ENCODE data around the gene MYLIP.

The MYLIP gene

DNA sequence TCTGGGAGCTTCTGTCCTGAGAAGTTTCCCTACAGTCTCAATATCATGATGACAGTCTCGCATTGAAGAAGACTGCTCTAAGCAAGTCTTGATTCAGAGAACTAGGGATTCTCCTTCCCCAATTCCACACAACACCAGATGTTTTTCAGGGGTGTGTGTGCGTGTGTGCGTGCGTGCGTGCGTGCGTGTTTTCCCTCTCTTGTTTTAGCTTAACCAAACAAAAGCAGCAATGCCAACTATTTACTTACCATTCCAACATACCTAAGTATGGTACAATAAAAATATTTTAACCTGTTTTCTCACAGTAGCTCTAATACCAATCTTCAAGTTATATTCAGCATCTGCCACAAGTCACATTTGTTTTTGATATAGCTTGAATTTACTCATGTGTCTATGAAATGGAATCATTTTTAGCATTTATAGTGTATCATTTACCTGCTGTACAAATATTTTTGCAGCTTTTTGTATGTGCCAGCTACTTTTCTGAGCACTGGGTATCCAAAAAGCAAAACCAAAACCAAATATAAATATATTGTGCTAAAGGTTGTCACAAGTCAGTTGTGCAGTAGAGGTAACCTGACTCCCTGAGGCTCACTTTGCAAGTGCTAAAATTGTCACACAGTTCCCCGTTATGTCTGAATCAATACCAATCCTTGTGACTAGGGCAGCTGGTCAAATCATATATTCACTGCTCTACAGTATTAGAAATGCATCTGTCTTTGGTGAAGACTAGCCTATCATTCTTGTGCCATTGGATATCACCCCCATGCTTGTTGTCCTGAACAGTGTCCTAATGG is 21.7 kb upstream of the MYLIP start:
- no peaks in the 10 kb centered on the region for H3K4me1 ChIP-seq (ENCODE audit: control insufficient read depth in 2 of 2, insufficient read depth in 2 of 2, low read length in 2 of 2)
- H3K4me3 ChIP-seq (ENCODE audit: low read length in 2 of 2) = no peak overlapping the region
- H3K36me3 ChIP-seq (ENCODE audit: control insufficient read depth in 2 of 2, insufficient read depth in 2 of 2, low read length in 2 of 2) = no peaks in the 10 kb centered on the region
- no peak overlapping the region for H3K9ac ChIP-seq (ENCODE audit: low read depth in 1 of 2, low read length in 2 of 2)
- H3K27me3 ChIP-seq (ENCODE audit: control insufficient read depth in 2 of 2, insufficient read depth in 2 of 2, low read length in 2 of 2) = no peaks in the 10 kb centered on the region
- no peak overlapping the region for H3K27ac ChIP-seq (ENCODE audit: low read depth in 2 of 2, low read length in 2 of 2)
- no peaks in the 10 kb centered on the region for H3K9me3 ChIP-seq (ENCODE audit: control insufficient read depth in 2 of 2, low read length in 2 of 2)

DNA sequence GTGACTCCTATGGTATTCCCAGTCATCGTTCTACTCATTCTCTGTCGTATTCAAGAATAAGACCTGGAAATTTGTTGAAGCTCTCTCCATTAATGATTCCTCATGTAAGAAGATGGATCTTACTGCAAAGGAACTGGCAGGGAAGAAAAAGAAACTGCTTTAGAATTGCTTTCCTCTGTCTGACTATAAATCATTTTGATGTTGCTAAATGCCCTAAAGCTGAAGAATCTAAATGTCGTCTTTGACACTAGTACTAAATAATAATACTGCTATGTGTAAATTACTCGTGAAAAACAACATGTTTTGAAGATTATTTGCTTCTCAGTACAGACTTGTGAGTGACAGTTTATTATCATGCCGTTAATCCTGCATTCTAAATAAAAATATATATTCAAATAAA is 20.5 kb upstream of the MYLIP start:
- H3K27me3 ChIP-seq (ENCODE audit: control insufficient read depth in 2 of 2, insufficient read depth in 2 of 2, low read length in 2 of 2) = no peaks in the 10 kb centered on the region
- H3K4me3 ChIP-seq (ENCODE audit: low read length in 2 of 2) = no peak overlapping the region
- H3K4me1 ChIP-seq (ENCODE audit: control insufficient read depth in 2 of 2, insufficient read depth in 2 of 2, low read length in 2 of 2) = no peaks in the 10 kb centered on the region
- H3K36me3 ChIP-seq (ENCODE audit: control insufficient read depth in 2 of 2, insufficient read depth in 2 of 2, low read length in 2 of 2) = no peaks in the 10 kb centered on the region
- no peaks in the 10 kb centered on the region for H3K9me3 ChIP-seq (ENCODE audit: control insufficient read depth in 2 of 2, low read length in 2 of 2)
- H3K9ac ChIP-seq (ENCODE audit: low read depth in 1 of 2, low read length in 2 of 2) = no peak overlapping the region
- H3K27ac ChIP-seq (ENCODE audit: low read depth in 2 of 2, low read length in 2 of 2) = no peak overlapping the region

DNA sequence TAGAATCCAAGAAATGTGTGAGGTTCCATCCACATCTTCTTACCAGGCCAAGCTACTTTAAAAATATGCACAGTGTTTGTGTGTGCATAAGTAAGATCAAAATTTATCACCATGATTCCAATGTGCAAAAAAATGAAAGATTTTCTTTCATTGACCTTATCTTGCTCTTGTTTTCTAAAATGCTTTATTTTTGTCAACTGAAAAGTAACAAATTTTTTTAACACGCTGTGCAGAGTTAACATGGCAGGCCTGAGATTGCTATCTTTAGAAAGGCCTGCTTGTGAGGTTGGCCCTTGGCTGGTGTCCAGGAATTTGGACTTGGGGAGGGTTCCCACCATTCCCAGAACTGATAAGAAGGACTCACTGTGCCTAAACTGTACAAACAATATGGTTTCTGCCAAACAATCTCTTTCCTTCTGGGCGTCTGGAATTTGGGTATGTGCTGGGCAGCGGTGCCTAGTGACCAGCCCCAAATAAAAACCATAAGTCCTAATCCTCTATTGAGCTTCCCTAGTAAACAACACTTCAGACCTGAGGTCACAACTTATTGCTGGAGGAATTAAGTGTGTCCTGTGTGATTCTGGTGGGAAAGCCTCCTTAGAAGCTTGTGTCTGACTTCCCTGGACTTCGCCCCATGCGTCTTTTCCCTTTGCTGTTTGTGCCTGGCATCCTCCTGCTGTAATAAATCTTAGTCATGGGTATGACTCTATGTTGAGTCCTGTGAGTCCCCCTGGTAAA is 19.8 kb upstream of the MYLIP start:
- H3K9ac ChIP-seq (ENCODE audit: low read depth in 1 of 2, low read length in 2 of 2) = no peak overlapping the region
- H3K9me3 ChIP-seq (ENCODE audit: control insufficient read depth in 2 of 2, low read length in 2 of 2) = no peaks in the 10 kb centered on the region
- no peak overlapping the region for H3K4me3 ChIP-seq (ENCODE audit: low read length in 2 of 2)
- no peaks in the 10 kb centered on the region for H3K4me1 ChIP-seq (ENCODE audit: control insufficient read depth in 2 of 2, insufficient read depth in 2 of 2, low read length in 2 of 2)
- H3K27me3 ChIP-seq (ENCODE audit: control insufficient read depth in 2 of 2, insufficient read depth in 2 of 2, low read length in 2 of 2) = no peaks in the 10 kb centered on the region
- no peak overlapping the region for H3K27ac ChIP-seq (ENCODE audit: low read depth in 2 of 2, low read length in 2 of 2)
- H3K36me3 ChIP-seq (ENCODE audit: control insufficient read depth in 2 of 2, insufficient read depth in 2 of 2, low read length in 2 of 2) = no peaks in the 10 kb centered on the region

DNA sequence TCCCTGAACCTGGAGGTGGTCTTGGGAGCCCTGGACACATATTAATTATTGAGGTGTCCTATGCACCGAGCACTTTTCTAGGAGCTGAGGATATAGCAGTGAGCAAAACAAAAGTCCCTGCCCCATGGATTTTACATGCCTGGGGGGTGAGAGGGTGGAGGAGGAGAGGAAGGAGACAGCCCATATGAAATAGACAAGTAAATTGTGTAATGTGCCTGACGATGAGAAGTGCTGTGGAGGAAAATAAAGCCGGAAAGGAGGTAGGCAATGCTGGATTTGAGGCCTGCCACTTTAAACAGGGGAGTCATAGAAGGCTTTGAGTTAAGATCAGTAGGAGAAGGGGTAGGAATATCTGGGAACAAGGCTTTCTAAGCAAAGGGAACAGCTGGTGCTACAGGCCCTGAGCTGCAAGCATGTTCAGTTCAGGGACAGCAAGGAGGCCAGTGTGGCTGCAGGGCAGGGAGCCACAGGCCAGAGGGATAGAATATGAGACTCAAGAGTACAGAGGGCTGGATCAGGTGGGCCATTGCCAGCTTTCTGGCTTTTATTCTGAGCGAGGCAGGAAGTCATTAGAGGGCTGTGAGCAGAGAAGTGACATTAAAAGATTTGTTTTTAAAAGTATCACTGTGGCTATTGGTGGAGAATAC is 19.1 kb upstream of the MYLIP start:
- Histone ChIP-seq H3K9me3 (ENCODE audit: control insufficient read depth in 2 of 2, low read length in 2 of 2) (no peaks in the 10 kb centered on the region), H3K27ac (ENCODE audit: low read depth in 2 of 2, low read length in 2 of 2) (no peak overlapping the region), H3K4me3 (ENCODE audit: low read length in 2 of 2) (no peak overlapping the region), H3K9ac (ENCODE audit: low read depth in 1 of 2, low read length in 2 of 2) (no peak overlapping the region), H3K4me1 (ENCODE audit: control insufficient read depth in 2 of 2, insufficient read depth in 2 of 2, low read length in 2 of 2) (no peaks in the 10 kb centered on the region), H3K27me3 (ENCODE audit: control insufficient read depth in 2 of 2, insufficient read depth in 2 of 2, low read length in 2 of 2) (no peaks in the 10 kb centered on the region), H3K36me3 (ENCODE audit: control insufficient read depth in 2 of 2, insufficient read depth in 2 of 2, low read length in 2 of 2) (no peaks in the 10 kb centered on the region)

DNA sequence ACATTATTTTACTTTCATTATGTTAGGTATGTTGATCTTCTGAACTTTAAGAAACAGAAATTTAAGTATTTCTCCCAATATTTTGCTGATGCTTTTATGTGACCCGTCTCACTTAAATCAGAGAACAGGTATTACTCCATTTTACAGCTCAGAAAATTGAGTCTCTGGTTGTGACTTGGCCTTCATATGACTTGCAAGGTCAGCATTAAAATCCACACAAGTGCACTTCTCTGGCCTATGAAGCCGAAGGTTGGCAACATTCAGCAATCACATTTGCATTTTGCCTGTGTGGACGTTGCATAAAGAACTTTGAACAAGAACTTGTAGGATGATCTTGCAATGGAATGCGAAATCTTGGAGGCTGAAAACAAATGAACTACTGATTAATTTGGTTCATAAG is 10.1 kb upstream of the MYLIP start:
- no peaks in the 10 kb centered on the region for H3K9me3 ChIP-seq (ENCODE audit: control insufficient read depth in 2 of 2, low read length in 2 of 2)
- no peak overlapping the region for H3K27ac ChIP-seq (ENCODE audit: low read depth in 2 of 2, low read length in 2 of 2)
- no peaks in the 10 kb centered on the region for H3K36me3 ChIP-seq (ENCODE audit: control insufficient read depth in 2 of 2, insufficient read depth in 2 of 2, low read length in 2 of 2)
- no peak overlapping the region for H3K4me3 ChIP-seq (ENCODE audit: low read length in 2 of 2)
- no peaks in the 10 kb centered on the region for H3K27me3 ChIP-seq (ENCODE audit: control insufficient read depth in 2 of 2, insufficient read depth in 2 of 2, low read length in 2 of 2)
- H3K4me1 ChIP-seq (ENCODE audit: control insufficient read depth in 2 of 2, insufficient read depth in 2 of 2, low read length in 2 of 2) = no peaks in the 10 kb centered on the region
- no peak overlapping the region for H3K9ac ChIP-seq (ENCODE audit: low read depth in 1 of 2, low read length in 2 of 2)

DNA sequence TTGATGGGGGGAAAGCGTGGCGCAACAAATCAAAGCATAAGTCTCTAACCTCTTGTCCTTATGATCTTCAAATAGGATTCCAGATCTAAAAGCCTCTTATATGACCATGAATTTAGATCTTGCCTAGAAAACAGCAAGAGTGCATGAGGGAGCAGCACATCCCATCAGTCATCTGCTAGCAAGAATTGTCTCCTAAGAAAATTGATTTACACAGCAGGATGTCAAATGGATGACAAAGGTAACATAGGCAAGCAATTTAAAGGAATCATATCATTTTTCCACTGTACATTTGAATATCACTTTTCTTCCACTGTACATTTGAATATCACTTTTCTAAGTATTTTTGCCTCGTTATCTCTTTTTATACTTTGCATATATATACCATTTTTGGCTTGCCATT is 7.5 kb upstream of the MYLIP start:
- H3K4me3 ChIP-seq (ENCODE audit: low read length in 2 of 2) = no peak overlapping the region
- H3K9me3 ChIP-seq (ENCODE audit: control insufficient read depth in 2 of 2, low read length in 2 of 2) = no peaks in the 10 kb centered on the region
- H3K9ac ChIP-seq (ENCODE audit: low read depth in 1 of 2, low read length in 2 of 2) = no peak overlapping the region
- H3K36me3 ChIP-seq (ENCODE audit: control insufficient read depth in 2 of 2, insufficient read depth in 2 of 2, low read length in 2 of 2) = no peaks in the 10 kb centered on the region
- no peaks in the 10 kb centered on the region for H3K4me1 ChIP-seq (ENCODE audit: control insufficient read depth in 2 of 2, insufficient read depth in 2 of 2, low read length in 2 of 2)
- no peak overlapping the region for H3K27ac ChIP-seq (ENCODE audit: low read depth in 2 of 2, low read length in 2 of 2)
- no peaks in the 10 kb centered on the region for H3K27me3 ChIP-seq (ENCODE audit: control insufficient read depth in 2 of 2, insufficient read depth in 2 of 2, low read length in 2 of 2)

DNA sequence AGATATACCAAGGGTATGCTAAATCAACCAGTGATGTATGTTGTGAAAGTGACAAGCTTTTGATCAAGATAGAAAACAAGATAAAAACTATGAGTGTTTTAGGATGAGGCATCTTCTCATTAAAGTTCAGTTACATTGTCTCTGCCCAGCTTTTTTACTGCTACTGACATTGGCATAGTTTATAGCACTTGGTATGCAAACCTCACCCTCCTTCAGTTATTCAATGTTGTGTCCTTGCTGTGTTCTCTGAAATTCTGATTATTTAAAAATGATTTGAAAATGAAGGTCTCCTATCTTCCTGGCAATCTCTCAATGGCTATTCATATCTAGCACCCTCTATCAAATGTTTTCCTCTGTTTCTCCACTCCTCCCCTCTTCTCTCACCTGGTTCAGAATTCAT is 6.7 kb upstream of the MYLIP start:
- H3K4me3 ChIP-seq (ENCODE audit: low read length in 2 of 2) = no peak overlapping the region
- H3K9me3 ChIP-seq (ENCODE audit: control insufficient read depth in 2 of 2, low read length in 2 of 2) = no peaks in the 10 kb centered on the region
- H3K27me3 ChIP-seq (ENCODE audit: control insufficient read depth in 2 of 2, insufficient read depth in 2 of 2, low read length in 2 of 2) = no peaks in the 10 kb centered on the region
- no peaks in the 10 kb centered on the region for H3K4me1 ChIP-seq (ENCODE audit: control insufficient read depth in 2 of 2, insufficient read depth in 2 of 2, low read length in 2 of 2)
- no peaks in the 10 kb centered on the region for H3K36me3 ChIP-seq (ENCODE audit: control insufficient read depth in 2 of 2, insufficient read depth in 2 of 2, low read length in 2 of 2)
- no peak overlapping the region for H3K27ac ChIP-seq (ENCODE audit: low read depth in 2 of 2, low read length in 2 of 2)
- no peak overlapping the region for H3K9ac ChIP-seq (ENCODE audit: low read depth in 1 of 2, low read length in 2 of 2)

DNA sequence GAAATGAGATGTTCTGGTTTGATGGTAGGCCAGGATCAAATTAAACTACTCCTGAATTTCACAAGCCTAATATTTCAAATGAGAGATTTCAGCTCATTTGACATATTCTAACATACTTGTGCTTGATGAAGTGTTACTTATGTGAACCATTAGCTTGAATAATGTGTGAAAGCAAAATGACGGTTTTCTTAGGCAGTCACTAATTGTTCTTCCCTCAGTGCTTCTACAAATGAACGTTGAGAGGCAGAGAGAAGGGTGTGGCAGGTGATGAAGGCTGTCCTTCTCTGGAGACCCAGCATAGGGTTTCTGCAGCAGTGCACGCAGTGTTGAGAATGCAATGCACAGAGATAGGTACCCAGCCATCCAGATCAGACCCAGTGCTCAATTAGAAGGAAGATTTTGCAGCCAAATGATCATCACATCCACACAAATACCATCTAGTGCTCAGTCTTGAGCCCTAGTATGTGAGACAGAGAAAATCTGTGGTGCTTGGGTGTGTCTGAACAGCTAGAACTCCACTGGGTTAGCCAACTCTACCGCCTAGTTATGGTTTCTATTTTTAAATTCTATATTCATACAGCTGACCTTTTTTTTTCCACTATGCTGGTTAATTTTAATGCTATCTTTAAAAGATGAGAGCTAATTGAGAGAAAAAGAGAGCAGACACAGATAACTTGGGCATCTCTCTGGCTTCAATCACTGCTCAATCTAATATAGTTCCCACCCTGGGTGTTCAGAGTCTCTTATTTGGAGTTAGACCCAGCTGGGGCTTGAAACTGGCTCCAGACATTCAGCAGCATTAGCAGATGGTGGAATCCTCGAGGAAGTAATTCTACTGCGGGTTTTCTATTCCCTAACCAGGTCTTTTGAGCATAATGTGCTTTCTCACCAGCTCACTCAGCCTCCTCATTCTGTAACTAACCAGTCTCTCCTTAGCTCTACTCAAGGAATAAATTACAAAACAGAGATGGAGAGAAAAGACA is 4.4 kb upstream of the MYLIP start:
- Histone ChIP-seq H3K9ac (ENCODE audit: low read depth in 1 of 2, low read length in 2 of 2) (no peak overlapping the region), H3K9me3 (ENCODE audit: control insufficient read depth in 2 of 2, low read length in 2 of 2) (no peaks in the 10 kb centered on the region), H3K36me3 (ENCODE audit: control insufficient read depth in 2 of 2, insufficient read depth in 2 of 2, low read length in 2 of 2) (no peaks in the 10 kb centered on the region), H3K27ac (ENCODE audit: low read depth in 2 of 2, low read length in 2 of 2) (no peak overlapping the region), H3K4me1 (ENCODE audit: control insufficient read depth in 2 of 2, insufficient read depth in 2 of 2, low read length in 2 of 2) (no peaks in the 10 kb centered on the region), H3K27me3 (ENCODE audit: control insufficient read depth in 2 of 2, insufficient read depth in 2 of 2, low read length in 2 of 2) (no peaks in the 10 kb centered on the region), H3K4me3 (ENCODE audit: low read length in 2 of 2) (no peak overlapping the region)

DNA sequence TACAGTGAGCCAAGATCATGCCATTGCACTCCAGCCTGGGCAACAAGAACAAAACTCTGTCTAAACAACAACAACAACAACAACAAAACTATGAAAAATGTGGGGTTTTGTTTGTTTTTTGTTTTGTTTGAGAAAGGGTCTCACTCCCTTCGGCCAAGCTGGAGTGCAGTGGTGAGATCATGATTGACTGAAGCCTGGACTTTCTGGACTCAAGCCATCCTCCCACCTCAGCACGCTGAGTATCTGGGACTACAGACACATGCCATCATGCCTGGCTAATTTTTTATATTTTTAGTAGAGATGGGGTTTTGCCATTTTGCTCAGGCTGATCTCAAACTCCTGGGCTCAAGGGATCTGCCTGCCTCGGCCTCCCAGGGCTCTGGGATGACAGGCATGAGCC is 2.8 kb upstream of the MYLIP start:
- Histone ChIP-seq H3K4me3 (ENCODE audit: low read length in 2 of 2) (no peak overlapping the region), H3K36me3 (ENCODE audit: control insufficient read depth in 2 of 2, insufficient read depth in 2 of 2, low read length in 2 of 2) (no peaks in the 10 kb centered on the region), H3K27me3 (ENCODE audit: control insufficient read depth in 2 of 2, insufficient read depth in 2 of 2, low read length in 2 of 2) (no peaks in the 10 kb centered on the region), H3K4me1 (ENCODE audit: control insufficient read depth in 2 of 2, insufficient read depth in 2 of 2, low read length in 2 of 2) (peaks cover 0 to 4% of the 10 kb centered on the region in 2 donors), H3K9me3 (ENCODE audit: control insufficient read depth in 2 of 2, low read length in 2 of 2) (no peaks in the 10 kb centered on the region), H3K9ac (ENCODE audit: low read depth in 1 of 2, low read length in 2 of 2) (no peak overlapping the region), H3K27ac (ENCODE audit: low read depth in 2 of 2, low read length in 2 of 2) (no peak overlapping the region)

All from mucosa of rectum (tissue), 2 donors.